Central memory CD8-positive, alpha-beta T cell (primary cell): Measurements from ENCODE around the gene ANXA6.

ENCODE experiments used
- ATAC-seq: fragments of 150-1000 bp; cut with Tn5 transposase; replicated peaks from 2 replicates; pipeline ENCODE4 v1.10.0; 2022; ENCODE audit warnings: mild to moderate bottlenecking, moderate FRiP score, moderate number of reproducible peaks; ENCODE audit not compliant: poor library complexity, severe bottlenecking; ENCODE audit errors: extremely low read depth
- DNase-seq, 2 donors: peaks; one replicate each; pipeline ENCODE4 v3.0.0; 2021; ENCODE audit warnings: low spot score in 2 of 2
- H3K27ac Mint-ChIP-seq: one replicate; pipeline ENCODE4 v1.8.0; 2022; ENCODE audit warnings: low read depth, mild to moderate bottlenecking, moderate library complexity, mixed read lengths
- H3K27me3 Mint-ChIP-seq: one replicate; pipeline ENCODE4 v1.8.0; 2022; ENCODE audit warnings: mixed read lengths
- H3K36me3 Mint-ChIP-seq: one replicate; pipeline ENCODE4 v1.8.0; 2022; ENCODE audit warnings: mild to moderate bottlenecking, moderate library complexity, mixed read lengths; ENCODE audit not compliant: insufficient read depth
- H3K4me1 Mint-ChIP-seq: one replicate; pipeline ENCODE4 v1.8.0; 2022; ENCODE audit warnings: mixed read lengths
- H3K4me3 Mint-ChIP-seq: one replicate; pipeline ENCODE4 v1.8.0; 2022; ENCODE audit warnings: mild to moderate bottlenecking, moderate library complexity, mixed read lengths
- H3K9me3 Mint-ChIP-seq: one replicate; pipeline ENCODE4 v1.8.0; 2022; ENCODE audit warnings: mixed read lengths

ANXA6 gene

GRCh38 chr5:151065609-151066008, 92.0 kb downstream of the ANXA6 start:
- Mint-ChIP-seq H3K36me3 (peaks cover 45% of the 10 kb centered on the region), H3K4me3 (no peak overlapping the region), H3K27me3 (no peaks in the 10 kb centered on the region), H3K27ac (no peak overlapping the region), H3K9me3 (no peaks in the 10 kb centered on the region), H3K4me1 (peaks cover 52% of the 10 kb centered on the region)
- DNase-seq, result no peak
- ATAC-seq, result no peak

GRCh38 chr5:151064916-151065499, 92.6 kb downstream of the ANXA6 start:
- Mint-ChIP-seq H3K4me3 (no peak overlapping the region), H3K9me3 (no peaks in the 10 kb centered on the region), H3K27me3 (no peaks in the 10 kb centered on the region), H3K4me1 (peaks cover 48% of the 10 kb centered on the region), H3K27ac (peak overlapping the region; percentile 8), H3K36me3 (peaks cover 49% of the 10 kb centered on the region)
- DNase-seq, result no peak
- ATAC-seq, result no peak

GRCh38 chr5:151063142-151063989, 94.2 kb downstream of the ANXA6 start:
- H3K4me3 Mint-ChIP-seq, result no peak overlapping the region
- ATAC-seq (no peak), DNase-seq (no peak)
- no peak overlapping the region for H3K27ac Mint-ChIP-seq
- H3K9me3 Mint-ChIP-seq, result no peaks in the 10 kb centered on the region
- peaks cover 56% of the 10 kb centered on the region for H3K36me3 Mint-ChIP-seq
- peaks cover 41% of the 10 kb centered on the region for H3K4me1 Mint-ChIP-seq
- no peaks in the 10 kb centered on the region for H3K27me3 Mint-ChIP-seq

- Mint-ChIP-seq H3K9me3 (no peaks in the 10 kb centered on the region), H3K4me3 (no peak overlapping the region), H3K4me1 (peaks cover 33% of the 10 kb centered on the region), H3K27ac (peak overlapping the region; percentile 81), H3K36me3 (peaks cover 54% of the 10 kb centered on the region), H3K27me3 (no peaks in the 10 kb centered on the region)
- DNase-seq (no peak), ATAC-seq (no peak)
Measured at GRCh38 chr5:151062405-151063141, 95.0 kb downstream of the ANXA6 start.

- Mint-ChIP-seq H3K4me1 (peaks cover 19% of the 10 kb centered on the region), H3K36me3 (peaks cover 67% of the 10 kb centered on the region)
Measured at GRCh38 chr5:151060742-151061141, 96.8 kb downstream of the ANXA6 start.

GRCh38 chr5:151058891-151059489, 98.6 kb downstream of the ANXA6 start:
- Mint-ChIP-seq H3K27ac (peak overlapping the region; percentile 95), H3K36me3 (peaks cover 75% of the 10 kb centered on the region), H3K27me3 (no peaks in the 10 kb centered on the region), H3K9me3 (no peaks in the 10 kb centered on the region), H3K4me1 (peaks cover 16% of the 10 kb centered on the region), H3K4me3 (peak overlapping the region; percentile 65)
- DNase-seq (no peak), ATAC-seq (no peak)

More at GRCh38 chr5:151060742-151061141, 96.8 kb downstream of the ANXA6 start:
- Mint-ChIP-seq H3K27ac (peak overlapping the region; percentile 81), H3K9me3 (no peaks in the 10 kb centered on the region), H3K27me3 (no peaks in the 10 kb centered on the region), H3K4me3 (no peak overlapping the region)
- DNase-seq (no peak), ATAC-seq (no peak)

- peaks cover 75% of the 10 kb centered on the region for H3K36me3 Mint-ChIP-seq
- no peak for ATAC-seq
Measured at GRCh38 chr5:151058301-151058700, 99.3 kb downstream of the ANXA6 start.

GRCh38 chr5:151056379-151057325, 100.9 kb downstream of the ANXA6 start:
- H3K4me1 Mint-ChIP-seq, result peaks cover 24% of the 10 kb centered on the region
- peak overlapping the region; percentile 44 for H3K27ac Mint-ChIP-seq
- no peak overlapping the region for H3K4me3 Mint-ChIP-seq
- H3K27me3 Mint-ChIP-seq, result no peaks in the 10 kb centered on the region
- ATAC-seq, result no peak
- no peaks in the 10 kb centered on the region for H3K9me3 Mint-ChIP-seq
- peaks cover 77% of the 10 kb centered on the region for H3K36me3 Mint-ChIP-seq
- no peak for DNase-seq

More at GRCh38 chr5:151058301-151058700, 99.3 kb downstream of the ANXA6 start:
- DNase-seq, result no peak
- peaks cover 16% of the 10 kb centered on the region for H3K4me1 Mint-ChIP-seq
- peak overlapping the region; percentile 27 for H3K4me3 Mint-ChIP-seq
- H3K9me3 Mint-ChIP-seq, result no peaks in the 10 kb centered on the region
- peak overlapping the region; percentile 44 for H3K27ac Mint-ChIP-seq
- H3K27me3 Mint-ChIP-seq, result no peaks in the 10 kb centered on the region

GRCh38 chr5:151055336-151055735, 102.2 kb downstream of the ANXA6 start:
- Mint-ChIP-seq H3K27me3 (no peaks in the 10 kb centered on the region), H3K27ac (no peak overlapping the region), H3K4me3 (peak overlapping the region; percentile 1), H3K4me1 (peaks cover 30% of the 10 kb centered on the region), H3K9me3 (no peaks in the 10 kb centered on the region), H3K36me3 (peaks cover 74% of the 10 kb centered on the region)
- DNase-seq (no peak), ATAC-seq (no peak)

- peak overlapping the region; percentile 55 for H3K27ac Mint-ChIP-seq
- ATAC-seq, result no peak
- H3K36me3 Mint-ChIP-seq, result peaks cover 70% of the 10 kb centered on the region
- no peak overlapping the region for H3K4me3 Mint-ChIP-seq
- H3K9me3 Mint-ChIP-seq, result no peaks in the 10 kb centered on the region
- peaks cover 24% of the 10 kb centered on the region for H3K4me1 Mint-ChIP-seq
- no peaks in the 10 kb centered on the region for H3K27me3 Mint-ChIP-seq
- no peak for DNase-seq
Measured at GRCh38 chr5:151054709-151055108, 102.9 kb downstream of the ANXA6 start.

GRCh38 chr5:151053796-151054462, 103.7 kb downstream of the ANXA6 start:
- Mint-ChIP-seq H3K9me3 (no peaks in the 10 kb centered on the region), H3K27me3 (no peaks in the 10 kb centered on the region), H3K4me1 (peaks cover 18% of the 10 kb centered on the region), H3K4me3 (no peak overlapping the region), H3K36me3 (peaks cover 67% of the 10 kb centered on the region), H3K27ac (peak overlapping the region; percentile 85)
- ATAC-seq (no peak), DNase-seq (no peak)
